SW 1271 (cell line): ENCODE results near the gene PPP2R1B.

ENCODE experiments used
- DNase-seq, 2 experiments: peaks; one replicate each; lab custom pipeline; 2025; lab: John Stamatoyannopoulos, UW

Gene PPP2R1B

GRCh38 chr11:111693224-111693937 is 72.8 kb downstream of the PPP2R1B start:
- no peak for DNase-seq

GRCh38 chr11:111691741-111692140 is 74.4 kb downstream of the PPP2R1B start:
- no peak for DNase-seq

DNA sequence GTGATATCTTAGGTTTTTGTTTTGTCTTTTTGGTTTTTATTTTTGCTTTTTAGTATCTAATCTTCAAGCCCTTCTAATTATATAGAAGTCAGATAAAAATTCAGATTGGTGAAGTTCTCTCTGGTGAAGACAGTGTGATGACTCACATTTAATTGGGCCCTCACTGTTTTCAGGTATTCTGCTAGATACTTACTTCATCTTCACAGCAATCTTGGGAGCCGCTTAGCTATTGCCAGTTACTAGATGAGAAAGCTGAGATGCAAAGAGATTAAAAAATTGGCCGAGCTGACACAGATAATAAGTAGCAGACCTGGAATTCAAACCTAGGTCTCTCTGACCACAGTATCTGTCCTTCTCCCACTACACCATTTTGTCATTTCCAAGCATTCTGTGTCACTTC is 75.0 kb downstream of the PPP2R1B start:
- DNase-seq = no peak

DNA sequence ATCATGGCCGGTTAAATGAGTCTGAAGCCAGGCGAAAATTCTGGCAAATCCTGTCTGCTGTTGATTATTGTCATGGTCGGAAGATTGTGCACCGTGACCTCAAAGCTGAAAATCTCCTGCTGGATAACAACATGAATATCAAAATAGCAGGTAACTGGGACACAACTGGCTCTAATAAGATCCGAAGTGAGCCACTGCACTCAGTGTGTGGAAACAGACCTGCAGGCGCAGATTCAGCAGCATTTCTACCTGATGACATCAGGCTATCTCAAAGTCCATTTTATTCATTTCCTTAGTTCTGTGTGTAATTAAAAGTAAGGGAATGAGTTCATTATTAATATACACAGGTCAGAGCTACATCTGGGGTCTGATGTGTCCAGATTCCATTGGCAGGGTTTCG is 78.2 kb downstream of the PPP2R1B start:
- no peak for DNase-seq

GRCh38 chr11:111684251-111684650 is 81.9 kb downstream of the PPP2R1B start:
- no peak for DNase-seq

DNA sequence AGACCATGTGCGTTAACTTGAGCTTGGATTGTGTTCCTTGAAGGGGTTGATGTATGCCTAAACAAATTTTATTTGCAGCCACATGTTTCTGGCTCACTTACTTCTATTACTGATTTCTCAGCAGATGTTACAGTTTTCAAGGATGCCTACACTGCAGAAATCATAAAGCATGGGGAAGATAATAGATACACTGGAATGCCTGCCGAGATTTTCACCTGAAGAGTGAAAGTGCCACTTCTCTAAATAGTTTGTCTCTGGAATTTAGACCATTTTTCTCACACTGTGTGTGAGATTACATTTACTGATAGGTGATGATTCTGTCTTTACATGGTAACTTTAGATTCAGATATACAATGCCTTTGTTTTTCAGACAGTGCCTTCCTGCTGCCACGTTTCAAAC is 82.4 kb downstream of the PPP2R1B start:
- DNase-seq = no peak

DNA sequence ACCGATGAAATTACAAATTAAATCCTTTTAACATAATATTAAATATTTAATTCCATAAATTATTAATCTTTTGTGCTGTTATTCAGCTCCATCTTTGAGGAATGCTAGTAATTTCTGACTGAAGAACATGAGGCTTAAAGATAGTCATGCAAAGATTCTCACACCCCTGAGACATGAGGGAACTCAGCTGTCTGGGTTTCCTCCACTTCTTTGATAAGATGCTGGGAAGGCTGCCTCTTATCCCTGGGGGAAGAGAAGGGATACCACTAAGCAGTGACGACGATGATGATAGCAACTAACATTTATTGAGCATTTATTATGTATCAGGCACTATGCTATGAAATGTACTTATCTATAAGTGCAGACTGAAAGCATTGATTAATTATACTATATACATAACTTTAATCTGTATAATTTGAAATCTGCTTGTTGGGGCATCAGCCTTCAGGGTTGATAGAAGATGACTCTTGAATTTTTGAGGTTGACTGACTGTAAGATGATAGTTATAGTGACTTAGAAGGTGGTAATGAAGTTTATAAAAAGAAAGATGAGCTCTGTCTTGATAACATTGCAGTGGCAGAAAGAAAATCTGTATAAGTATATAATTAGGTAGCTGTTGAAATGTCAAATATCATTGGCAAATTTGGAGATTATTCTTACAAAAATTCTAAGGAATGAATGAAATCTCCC is 85.6 kb downstream of the PPP2R1B start:
- DNase-seq = no peak
